ENCODE data around the gene KDM1A.

KDM1A gene

GRCh38 chr1:23126801-23127200 lies 107.5 kb downstream of the KDM1A start (continued):
- TF ChIP-seq KLF10 (tag by site-specific recombination; IDR thresholded peaks at IDR 0.05): no peak

- Histone ChIP-seq H3K4me1 (ENCODE audit: control insufficient read depth, insufficient read depth, low read length) (no peaks in the 10 kb centered on the region), H3K27ac (ENCODE audit: extremely low read depth, low read depth, low read length) (no peak overlapping the region), H3K4me3 (ENCODE audit: low read depth, low read length) (no peak overlapping the region), H3K36me3 (ENCODE audit: control insufficient read depth in 2 of 2, insufficient read depth in 1 of 2, low read length in 2 of 2) (no peaks in the 10 kb centered on the region), H3K9me3 (ENCODE audit: control insufficient read depth, insufficient read depth, low read depth, low read length) (no peaks in the 10 kb centered on the region)
- no peak for TF ChIP-seq SP3 (tag by site-specific recombination; IDR thresholded peaks at IDR 0.05)
- 0 out of 2 replicates have a peak, but pooled peaks have one; percentile 14 for TF ChIP-seq PRDM6 (tag by site-specific recombination; IDR thresholded peaks at IDR 0.05)
- no peak for TF ChIP-seq ZNF223 (tag by site-specific recombination; IDR thresholded peaks at IDR 0.05)
- CTCF ChIA-PET: interaction anchor here (1.6 kb wide), 1 partner anchor 30 kb away, joined by 4 read pairs; no protein-coding TSS in a partner anchor
- POLR2A ChIA-PET: no interaction called here
Observed at GRCh38 chr1:23129846-23130245, 110.6 kb downstream of the KDM1A start.

GRCh38 chr1:23132033-23132432 lies 112.8 kb downstream of the KDM1A start:
- H3K4me3 ChIP-seq (ENCODE audit: low read depth, low read length): no peak overlapping the region
- CTCF ChIA-PET: interaction anchor here (0.6 to 1.2 kb wide), 4 partner anchors 20 to 399 kb away, joined by 3 to 4 read pairs (median 3); no protein-coding TSS in a partner anchor
- no peaks in the 10 kb centered on the region for H3K4me1 ChIP-seq (ENCODE audit: control insufficient read depth, insufficient read depth, low read length)
- TF ChIP-seq ZNF324 (tag by site-specific recombination; IDR thresholded peaks at IDR 0.05) (no peak), PRDM6 (tag by site-specific recombination; IDR thresholded peaks at IDR 0.05) (0 out of 2 replicates have a peak, but pooled peaks have one; percentile 46), ZNF664 (tag by site-specific recombination; IDR thresholded peaks at IDR 0.05) (peak; percentile 46; the same call in 1 of the 2 replicates)
- H3K9me3 ChIP-seq (ENCODE audit: control insufficient read depth, insufficient read depth, low read depth, low read length): no peaks in the 10 kb centered on the region
- no peak overlapping the region for H3K27ac ChIP-seq (ENCODE audit: extremely low read depth, low read depth, low read length)
- no peaks in the 10 kb centered on the region for H3K36me3 ChIP-seq (ENCODE audit: control insufficient read depth in 2 of 2, insufficient read depth in 1 of 2, low read length in 2 of 2)
- POLR2A ChIA-PET: interaction anchor here (0.6 kb wide), 2 partner anchors 9 to 46 kb away, joined by 3 read pairs; no protein-coding TSS in a partner anchor

All from HEK293 (cell line).